Effector memory CD4-positive, alpha-beta T cell (primary cell): ENCODE results near the gene XIST.
"Not testable (repeated sequence)": the region's sequence is repeated elsewhere in the genome, so short reads cannot be mapped to it uniquely, and the experiment has no call there.

Source experiments
- DNase-seq, 3 donors: peaks; one replicate each; pipeline ENCODE4 v3.0.0-alpha.2; 2020
- H3K27ac ChIP-seq: 2 replicates; pipeline ENCODE4 v1.7.0; 2013; ENCODE audit warnings: mild to moderate bottlenecking, low read length, moderate library complexity; ENCODE audit not compliant: insufficient read depth, poor library complexity, severe bottlenecking
- H3K27me3 ChIP-seq: replicated peaks from 2 replicates; pipeline ENCODE4 v1.7.0; 2013; ENCODE audit warnings: mild to moderate bottlenecking, low read length; ENCODE audit not compliant: insufficient read depth, control insufficient read depth, poor library complexity, severe bottlenecking
- H3K36me3 ChIP-seq: 2 replicates; pipeline ENCODE4 v1.7.0; 2013; ENCODE audit warnings: mild to moderate bottlenecking, low read length, moderate library complexity; ENCODE audit not compliant: control insufficient read depth, insufficient read depth
- H3K4me1 ChIP-seq: 2 replicates; pipeline ENCODE4 v1.7.0; 2013; ENCODE audit warnings: low read length, mild to moderate bottlenecking; ENCODE audit not compliant: control insufficient read depth, insufficient read depth, poor library complexity, severe bottlenecking
- H3K4me3 ChIP-seq: 2 replicates; pipeline ENCODE4 v1.7.0; 2013; ENCODE audit warnings: low read length, low read depth, mild to moderate bottlenecking; ENCODE audit not compliant: insufficient read depth, poor library complexity, severe bottlenecking
- H3K9me3 ChIP-seq: 2 replicates; pipeline ENCODE4 v1.7.0; 2013; ENCODE audit warnings: mild to moderate bottlenecking, low read length, moderate library complexity; ENCODE audit not compliant: control insufficient read depth
- total RNA-seq, 3 donors: gene quantifications; one replicate each; lab custom pipeline; 2026; lab: John Stamatoyannopoulos, UW

The XIST gene
- 0 to 541 (median 0) reads per million in 3 donors for total RNA-seq

GRCh38 chrX:73852467-73852866, at the start of gene XIST:
Gene XIST (minus strand): TSS chrX:73852714.
- no peaks in the 10 kb centered on the region for H3K4me1 ChIP-seq
- peak in 1 of 3 donors; percentile 63 for DNase-seq
- H3K9me3 ChIP-seq, result no peaks in the 10 kb centered on the region
- peak within 1 kb of the TSS; percentile 54 for H3K4me3 ChIP-seq
- peak within 1 kb of the TSS; percentile 49 for H3K27ac ChIP-seq
- H3K27me3 ChIP-seq, result no peaks in the 10 kb centered on the region
- H3K36me3 ChIP-seq, result no peaks in the 10 kb centered on the region

DNA sequence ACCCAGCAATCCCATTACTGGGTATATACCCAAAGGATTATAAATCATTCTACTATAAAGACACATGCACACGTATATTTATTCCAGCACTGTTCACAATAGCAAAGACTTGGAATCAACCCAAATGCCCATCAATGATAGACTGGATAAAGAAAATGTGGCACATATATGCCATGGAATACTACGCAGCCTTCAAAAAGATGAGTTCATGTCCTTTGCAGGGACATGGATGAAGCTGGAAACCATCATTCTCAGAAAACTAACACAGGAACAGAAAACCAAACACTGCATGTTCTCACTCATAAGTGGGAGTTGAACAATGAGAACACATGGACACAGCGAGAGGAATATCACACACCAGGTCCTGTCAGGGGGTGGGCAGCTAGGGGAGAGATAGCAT, 45.8 kb upstream of the XIST start:
- H3K36me3 ChIP-seq, H3K4me1 ChIP-seq, DNase-seq, H3K4me3 ChIP-seq, H3K27me3 ChIP-seq, H3K27ac ChIP-seq, H3K9me3 ChIP-seq: not testable (repeated sequence)

- not testable (repeated sequence) for H3K4me3 ChIP-seq, H3K27ac ChIP-seq, H3K9me3 ChIP-seq, H3K4me1 ChIP-seq, H3K36me3 ChIP-seq, H3K27me3 ChIP-seq
- DNase-seq, result peak in 1 of 3 donors; percentile 21
Measured at GRCh38 chrX:73892515-73893090, 40.1 kb upstream of the XIST start.

DNA sequence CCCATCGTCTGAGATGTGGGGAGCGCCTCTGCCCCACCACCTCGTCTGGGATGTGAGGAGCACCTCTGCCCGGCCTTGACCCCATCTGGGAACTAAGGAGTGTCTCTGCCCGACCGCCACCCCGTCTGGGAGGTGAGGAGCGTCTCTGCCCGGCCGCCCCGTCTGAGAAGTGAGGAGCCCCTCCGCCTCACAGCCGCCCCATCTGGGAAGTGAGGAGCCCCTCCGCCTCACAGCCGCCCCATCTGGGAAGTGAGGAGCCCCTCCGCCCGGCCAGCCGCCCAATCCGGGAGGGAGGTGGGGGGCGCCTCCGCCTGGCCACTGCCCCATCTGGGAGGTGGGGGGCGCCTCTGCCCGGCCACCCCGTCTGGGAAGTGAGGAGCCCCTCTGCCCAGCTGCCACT, 29.7 kb upstream of the XIST start:
- DNase-seq, H3K4me1 ChIP-seq, H3K36me3 ChIP-seq, H3K27me3 ChIP-seq, H3K4me3 ChIP-seq, H3K9me3 ChIP-seq, H3K27ac ChIP-seq: not testable (repeated sequence)

DNA sequence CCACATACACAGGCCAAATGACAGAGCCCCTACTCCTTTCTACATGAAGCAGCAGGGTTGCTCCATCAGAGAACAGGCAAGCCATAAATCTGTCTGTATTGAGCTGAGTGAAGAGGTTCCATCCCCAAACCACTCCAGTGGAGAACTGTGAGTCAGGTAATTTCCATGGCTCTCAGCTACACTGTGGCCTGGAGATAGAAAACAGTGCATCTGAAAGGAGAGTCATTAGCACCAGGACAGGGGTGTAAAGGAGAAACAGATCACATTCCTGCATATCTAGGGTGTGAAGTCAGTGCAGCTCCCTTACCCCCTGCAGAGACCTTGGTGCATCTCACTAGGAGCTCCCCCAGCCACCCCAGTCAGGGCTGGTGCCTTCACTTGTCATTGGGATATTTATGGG, 25.2 kb upstream of the XIST start:
- Histone ChIP-seq H3K4me3 (no peak overlapping the region), H3K36me3 (no peaks in the 10 kb centered on the region), H3K27me3 (no peaks in the 10 kb centered on the region), H3K27ac (no peak overlapping the region), H3K9me3 (no peaks in the 10 kb centered on the region), H3K4me1 (no peaks in the 10 kb centered on the region)
- DNase-seq, result no peak

GRCh38 chrX:73876911-73877310, 24.4 kb upstream of the XIST start:
- Histone ChIP-seq H3K4me1 (no peaks in the 10 kb centered on the region), H3K9me3 (no peaks in the 10 kb centered on the region)

GRCh38 chrX:73868916-73869315, 16.4 kb upstream of the XIST start:
- Histone ChIP-seq H3K27ac (no peak overlapping the region), H3K4me1 (no peaks in the 10 kb centered on the region), H3K9me3 (no peaks in the 10 kb centered on the region), H3K4me3 (no peak overlapping the region), H3K36me3 (no peaks in the 10 kb centered on the region), H3K27me3 (no peaks in the 10 kb centered on the region)
- DNase-seq, result no peak

More at GRCh38 chrX:73876911-73877310, 24.4 kb upstream of the XIST start:
- H3K4me3 ChIP-seq, result no peak overlapping the region
- DNase-seq, result no peak
- H3K27me3 ChIP-seq, result no peaks in the 10 kb centered on the region
- no peak overlapping the region for H3K27ac ChIP-seq
- H3K36me3 ChIP-seq, result no peaks in the 10 kb centered on the region

- Histone ChIP-seq H3K27me3 (no peaks in the 10 kb centered on the region), H3K4me3 (no peak overlapping the region), H3K4me1 (no peaks in the 10 kb centered on the region), H3K27ac (no peak overlapping the region), H3K36me3 (no peaks in the 10 kb centered on the region), H3K9me3 (no peaks in the 10 kb centered on the region)
- no peak for DNase-seq
Measured at GRCh38 chrX:73867144-73867543, 14.6 kb upstream of the XIST start.

GRCh38 chrX:73863852-73864251, 11.3 kb upstream of the XIST start:
- Histone ChIP-seq H3K36me3 (no peaks in the 10 kb centered on the region), H3K4me1 (no peaks in the 10 kb centered on the region), H3K4me3 (no peak overlapping the region), H3K9me3 (no peaks in the 10 kb centered on the region), H3K27me3 (no peaks in the 10 kb centered on the region), H3K27ac (no peak overlapping the region)
- no peak for DNase-seq

DNA sequence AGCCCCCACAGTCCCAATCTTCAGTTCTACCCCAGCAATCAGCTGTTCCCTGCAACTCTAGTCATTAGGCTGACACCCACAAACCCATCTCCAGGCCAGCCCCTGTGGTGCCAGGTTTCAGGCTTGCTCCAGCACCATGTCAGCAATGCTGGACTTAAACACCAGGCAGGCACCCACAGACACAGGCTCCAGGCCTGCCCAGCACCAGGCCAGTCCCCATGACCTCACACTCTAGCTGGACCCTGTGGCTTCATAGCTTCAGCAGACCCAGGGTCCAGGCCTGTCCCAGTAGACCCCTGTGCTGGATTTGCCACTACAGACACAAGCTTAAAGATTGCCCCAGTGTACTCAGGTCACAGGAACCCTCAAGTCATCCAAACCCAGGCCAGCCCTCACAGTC, 10.8 kb upstream of the XIST start:
- H3K27ac ChIP-seq, result no peak overlapping the region
- H3K36me3 ChIP-seq, result no peaks in the 10 kb centered on the region
- DNase-seq, result no peak
- no peaks in the 10 kb centered on the region for H3K4me1 ChIP-seq
- H3K4me3 ChIP-seq, result no peak overlapping the region
- H3K27me3 ChIP-seq, result no peaks in the 10 kb centered on the region
- H3K9me3 ChIP-seq, result no peaks in the 10 kb centered on the region
